Nephron (organoid): Measurements from ENCODE around the gene FANCG.

Experiments used
- H3K27ac Mint-ChIP-seq, 3 experiments: 2 replicates each; pipeline ENCODE4 v1.8.0; 2020; ENCODE audit warnings: mixed read lengths in 3 of 3, mild to moderate bottlenecking in 2 of 3, moderate library complexity in 1 of 3
- H3K27me3 Mint-ChIP-seq: 2 replicates; pipeline ENCODE4 v1.8.0; 2021; ENCODE audit warnings: low read depth, mild to moderate bottlenecking, moderate library complexity, mixed read lengths
- H3K36me3 Mint-ChIP-seq: 2 replicates; pipeline ENCODE4 v1.8.0; 2020; ENCODE audit warnings: low read depth, mixed read lengths
- H3K4me1 Mint-ChIP-seq: 2 replicates; pipeline ENCODE4 v1.8.0; 2020; ENCODE audit warnings: mixed read lengths
- H3K4me3 Mint-ChIP-seq, 3 experiments: 2 replicates each; pipeline ENCODE4 v1.8.0; 2020; ENCODE audit warnings: mild to moderate bottlenecking in 3 of 3, mixed read lengths in 3 of 3, moderate library complexity in 2 of 3
- H3K9me3 Mint-ChIP-seq: 2 replicates; pipeline ENCODE4 v1.8.0; 2020; ENCODE audit warnings: mixed read lengths
- TF ChIP-seq, protein P1 (sequence below), 3 experiments: fragments of 200-600 bp; sonication (generic); IDR thresholded peaks; one replicate each; pipeline ENCODE4 v1.5.0; 2021; ENCODE audit warnings: antibody characterized with exemption in 3 of 3; ENCODE audit not compliant: unreplicated experiment in 3 of 3

FANCG gene

GRCh38 chr9:35051069-35051967, 28.4 kb downstream of the FANCG start:
- peak overlapping the region in 1 of 3 experiments; percentile 17 for H3K27ac Mint-ChIP-seq

GRCh38 chr9:35048511-35048910, 31.2 kb downstream of the FANCG start:
- Mint-ChIP-seq H3K9me3 (no peaks in the 10 kb centered on the region), H3K4me3 (no peak overlapping the region), H3K27me3 (no peaks in the 10 kb centered on the region), H3K36me3 (peaks cover 62% of the 10 kb centered on the region), H3K4me1 (no peaks in the 10 kb centered on the region), H3K27ac (no peak overlapping the region)
- TF ChIP-seq, protein P1, sequence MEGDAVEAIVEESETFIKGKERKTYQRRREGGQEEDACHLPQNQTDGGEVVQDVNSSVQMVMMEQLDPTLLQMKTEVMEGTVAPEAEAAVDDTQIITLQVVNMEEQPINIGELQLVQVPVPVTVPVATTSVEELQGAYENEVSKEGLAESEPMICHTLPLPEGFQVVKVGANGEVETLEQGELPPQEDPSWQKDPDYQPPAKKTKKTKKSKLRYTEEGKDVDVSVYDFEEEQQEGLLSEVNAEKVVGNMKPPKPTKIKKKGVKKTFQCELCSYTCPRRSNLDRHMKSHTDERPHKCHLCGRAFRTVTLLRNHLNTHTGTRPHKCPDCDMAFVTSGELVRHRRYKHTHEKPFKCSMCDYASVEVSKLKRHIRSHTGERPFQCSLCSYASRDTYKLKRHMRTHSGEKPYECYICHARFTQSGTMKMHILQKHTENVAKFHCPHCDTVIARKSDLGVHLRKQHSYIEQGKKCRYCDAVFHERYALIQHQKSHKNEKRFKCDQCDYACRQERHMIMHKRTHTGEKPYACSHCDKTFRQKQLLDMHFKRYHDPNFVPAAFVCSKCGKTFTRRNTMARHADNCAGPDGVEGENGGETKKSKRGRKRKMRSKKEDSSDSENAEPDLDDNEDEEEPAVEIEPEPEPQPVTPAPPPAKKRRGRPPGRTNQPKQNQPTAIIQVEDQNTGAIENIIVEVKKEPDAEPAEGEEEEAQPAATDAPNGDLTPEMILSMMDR (IDR thresholded peaks at IDR 0.05; ENCODE audit: unreplicated experiment in 3 of 3): no peak

More at GRCh38 chr9:35051069-35051967, 28.4 kb downstream of the FANCG start:
- TF ChIP-seq, protein P1 (IDR thresholded peaks at IDR 0.05; ENCODE audit: unreplicated experiment in 3 of 3): peak; percentile 50 to 63 (median 60)
- H3K9me3 Mint-ChIP-seq: peaks cover 3% of the 10 kb centered on the region
- H3K36me3 Mint-ChIP-seq: peaks cover 82% of the 10 kb centered on the region
- no peaks in the 10 kb centered on the region for H3K4me1 Mint-ChIP-seq
- no peaks in the 10 kb centered on the region for H3K27me3 Mint-ChIP-seq
- no peak overlapping the region for H3K4me3 Mint-ChIP-seq

DNA sequence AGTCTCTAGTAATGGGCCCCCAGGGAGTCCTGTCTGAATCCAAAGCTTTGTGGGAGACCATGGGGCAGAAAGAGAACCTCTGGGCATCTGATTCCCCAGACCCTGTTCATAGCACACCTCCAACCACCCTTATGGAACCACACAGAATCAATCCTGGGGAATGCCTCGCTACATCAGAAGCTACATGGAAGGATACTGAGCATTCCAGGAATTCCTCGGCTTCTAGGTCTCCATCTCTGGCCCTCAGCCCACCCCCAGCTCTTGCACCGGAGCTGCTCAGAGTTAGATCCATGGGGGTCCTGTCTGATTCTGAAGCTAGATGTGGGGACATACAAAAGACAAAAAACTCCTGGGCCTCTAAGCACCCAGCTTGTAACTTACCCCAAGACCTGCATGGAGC, 35.7 kb downstream of the FANCG start:
- peaks cover 48% of the 10 kb centered on the region for H3K36me3 Mint-ChIP-seq
- H3K27ac Mint-ChIP-seq: no peak overlapping the region
- TF ChIP-seq, protein P1 (IDR thresholded peaks at IDR 0.05; ENCODE audit: unreplicated experiment in 3 of 3): no peak
- no peak overlapping the region for H3K4me3 Mint-ChIP-seq
- no peaks in the 10 kb centered on the region for H3K4me1 Mint-ChIP-seq
- no peaks in the 10 kb centered on the region for H3K9me3 Mint-ChIP-seq
- no peaks in the 10 kb centered on the region for H3K27me3 Mint-ChIP-seq

DNA sequence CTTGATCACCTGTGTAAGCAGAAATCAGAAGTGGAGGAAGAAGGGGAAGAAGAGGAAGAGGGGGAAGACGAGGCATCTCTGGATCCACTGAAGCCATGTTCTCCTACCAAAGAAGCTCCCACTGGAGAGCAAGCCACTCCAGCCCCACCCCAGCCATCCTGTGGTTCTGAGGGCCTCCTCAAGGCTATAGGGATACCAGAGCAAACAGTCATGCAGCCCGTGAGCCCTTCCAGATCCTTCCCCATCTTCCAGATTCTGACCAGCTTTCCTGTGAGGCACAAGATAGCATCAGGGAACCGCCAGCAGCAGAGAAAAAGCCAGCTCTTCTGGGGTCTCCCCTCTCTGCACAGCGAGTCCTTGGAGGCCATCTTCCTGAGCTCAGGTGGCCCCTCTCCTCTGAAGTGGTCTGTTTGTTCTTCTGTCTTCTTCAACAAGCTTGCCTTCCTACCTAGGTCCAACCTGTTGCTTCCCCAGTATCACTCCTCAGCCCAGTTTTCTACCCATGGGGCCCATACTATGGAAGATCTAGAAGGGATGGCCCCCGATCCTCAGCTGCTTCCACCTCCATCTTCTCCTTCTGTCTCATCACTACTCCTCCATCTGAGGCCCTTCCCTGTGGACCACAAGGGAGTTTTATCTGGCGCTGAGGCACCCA, 36.7 kb downstream of the FANCG start:
- H3K4me1 Mint-ChIP-seq: no peaks in the 10 kb centered on the region
- TF ChIP-seq, protein P1 (IDR thresholded peaks at IDR 0.05; ENCODE audit: unreplicated experiment in 3 of 3): no peak
- peak overlapping the region in 1 of 3 experiments; percentile 39 for H3K27ac Mint-ChIP-seq
- H3K27me3 Mint-ChIP-seq: no peaks in the 10 kb centered on the region
- peaks cover 37% of the 10 kb centered on the region for H3K36me3 Mint-ChIP-seq
- no peak overlapping the region for H3K4me3 Mint-ChIP-seq
- H3K9me3 Mint-ChIP-seq: no peaks in the 10 kb centered on the region

GRCh38 chr9:35042081-35042604, 37.6 kb downstream of the FANCG start:
- H3K27me3 Mint-ChIP-seq: no peaks in the 10 kb centered on the region
- TF ChIP-seq, protein P1 (IDR thresholded peaks at IDR 0.05; ENCODE audit: unreplicated experiment in 3 of 3): no peak
- no peak overlapping the region for H3K27ac Mint-ChIP-seq
- no peaks in the 10 kb centered on the region for H3K4me1 Mint-ChIP-seq
- H3K36me3 Mint-ChIP-seq: peaks cover 32% of the 10 kb centered on the region
- H3K9me3 Mint-ChIP-seq: no peaks in the 10 kb centered on the region
- no peak overlapping the region for H3K4me3 Mint-ChIP-seq
